ENCODE results near the gene DDX39A.

The DDX39A gene

GRCh38 chr19:14434543-14435319 lies 15.6 kb upstream of the DDX39A start:
- no peak for DNase-seq (ENCODE audit: low read depth in 1 of 2, low spot score in 1 of 2)

GRCh38 chr19:14433554-14434501 lies 14.7 kb upstream of the DDX39A start:
- DNase-seq (ENCODE audit: low read depth in 1 of 2, low spot score in 1 of 2) = peak in 1 of 2 donors; percentile 40

- DNase-seq (ENCODE audit: low read depth in 1 of 2, low spot score in 1 of 2) = peak in 1 of 2 donors; percentile 55
Observed at GRCh38 chr19:14432791-14433553, 13.8 kb upstream of the DDX39A start, which contains the start of gene PKN1. TSS of gene PKN1 (plus strand) at chr19:14433306. CDS start at chr19:14433522, 216 bp downstream.

- no peak for DNase-seq (ENCODE audit: low read depth in 1 of 2, low spot score in 1 of 2)
Observed at GRCh38 chr19:14430712-14431111, 11.6 kb upstream of the DDX39A start.

- no peak for DNase-seq (ENCODE audit: low read depth in 1 of 2, low spot score in 1 of 2)
Observed at GRCh38 chr19:14428882-14429416, 9.8 kb upstream of the DDX39A start.

GRCh38 chr19:14427461-14427860 lies 8.3 kb upstream of the DDX39A start:
- no peak for DNase-seq (ENCODE audit: low read depth in 1 of 2, low spot score in 1 of 2)

GRCh38 chr19:14425696-14426138 lies 6.6 kb upstream of the DDX39A start:
- DNase-seq (ENCODE audit: low read depth in 1 of 2, low spot score in 1 of 2) = no peak

GRCh38 chr19:14418856-14419105 lies 360 bp downstream of the DDX39A start:
- DNase-seq (ENCODE audit: low read depth in 1 of 2, low spot score in 1 of 2) = peak in 1 of 2 donors; percentile 79

GRCh38 chr19:14416817-14417231 lies 2.3 kb downstream of the DDX39A start:
- DNase-seq (ENCODE audit: low read depth in 1 of 2, low spot score in 1 of 2) = no peak

GRCh38 chr19:14414926-14415690 lies 4.0 kb downstream of the DDX39A start:
- no peak for DNase-seq (ENCODE audit: low read depth in 1 of 2, low spot score in 1 of 2)

GRCh38 chr19:14413693-14414181 lies 5.4 kb downstream of the DDX39A start:
- DNase-seq (ENCODE audit: low read depth in 1 of 2, low spot score in 1 of 2) = no peak

- DNase-seq (ENCODE audit: low read depth in 1 of 2, low spot score in 1 of 2) = no peak
Observed at GRCh38 chr19:14412996-14413692, 6.0 kb downstream of the DDX39A start.

GRCh38 chr19:14412324-14412995 lies 6.7 kb downstream of the DDX39A start:
- DNase-seq (ENCODE audit: low read depth in 1 of 2, low spot score in 1 of 2) = no peak

- DNase-seq (ENCODE audit: low read depth in 1 of 2, low spot score in 1 of 2) = no peak
Observed at GRCh38 chr19:14411938-14412245, 7.2 kb downstream of the DDX39A start.

- DNase-seq (ENCODE audit: low read depth in 1 of 2, low spot score in 1 of 2) = no peak
Observed at GRCh38 chr19:14411161-14411937, 7.8 kb downstream of the DDX39A start.

GRCh38 chr19:14410091-14411051 lies 8.8 kb downstream of the DDX39A start:
- no peak for DNase-seq (ENCODE audit: low read depth in 1 of 2, low spot score in 1 of 2)

Data from stimulated activated CD4-positive, alpha-beta T cell treated with anti-CD3 and anti-CD28 coated beads, Interleukin-15, amount 100 ng/mL, for 1 hour (primary cell).